Endothelial cell of umbilical vein (primary cell): ENCODE measurements around the gene KATNAL2. TPM values are rescaled to one million over a fixed set of nuclear protein-coding genes. Genes with fewer than 3 reads are reported as not detected.

Experiments
- BruUV-seq: library from RNA; stranded (reverse); fragments of 400-500 nt; replicated peaks from 2 replicates; lab custom pipeline; 2021; lab: Mats Ljungman, UMichigan
- CTCF ChIA-PET: fragments of 300-600, 350-600 bp; sonication (Branson Sonifier 250); formaldehyde crosslinking; loops from one replicate; lab custom pipeline; 2021; ENCODE audit warnings: antibody characterized with exemption, inconsistent platforms; lab: Charles Lee
- POLR2A ChIA-PET: fragments of 300-600, 350-600 bp; sonication (Branson Sonifier 250); formaldehyde crosslinking; loops from one replicate; lab custom pipeline; 2021; ENCODE audit warnings: antibody characterized with exemption, inconsistent platforms; lab: Charles Lee
- DNase-seq: peaks from one replicate; pipeline ENCODE4 v3.0.0-alpha.2; 2011; ENCODE audit warnings: low read depth, low spot score
- FAIRE-seq: peaks from 2 replicates; lab custom pipeline; 2011; peaks lifted over from hg19 to GRCh38; lab: Jason Lieb, UNC
- H2AFZ ChIP-seq: 2 replicates; pipeline ENCODE4 v1.6.0; 2012; ENCODE audit warnings: low read depth, low read length, control low read depth, inconsistent platforms
- H3K27ac ChIP-seq: 2 replicates; pipeline ENCODE4 v1.5.1; 2011; ENCODE audit warnings: low read depth, mild to moderate bottlenecking, control low read depth, low read length, moderate library complexity; ENCODE audit not compliant: insufficient read depth
- H3K27me3 ChIP-seq, 2 experiments: 2 replicates each; pipeline versions ENCODE4 v1.6.0 to v1.6.1; 2011; ENCODE audit warnings: low read length in 2 of 2, mixed read lengths in 1 of 2; ENCODE audit not compliant: control insufficient read depth in 2 of 2, insufficient read depth in 2 of 2
- H3K36me3 ChIP-seq, 2 experiments: 2 replicates in 1 of 2; 3 replicates in 1 of 2; pipeline ENCODE4 v1.5.1; 2011; ENCODE audit warnings: low read length in 2 of 2, mild to moderate bottlenecking in 1 of 2, moderate library complexity in 1 of 2; ENCODE audit not compliant: control insufficient read depth in 2 of 2, insufficient read depth in 2 of 2; ENCODE audit errors: extremely low read depth in 1 of 2
- H3K4me1 ChIP-seq: 3 replicates; pipeline ENCODE4 v1.5.1; 2011; ENCODE audit warnings: mild to moderate bottlenecking, low read length; ENCODE audit not compliant: control insufficient read depth, insufficient read depth; ENCODE audit errors: extremely low read depth
- H3K4me2 ChIP-seq: 2 replicates; pipeline ENCODE4 v1.6.1; 2011; ENCODE audit warnings: low read length, control low read depth, mixed read lengths; ENCODE audit not compliant: insufficient read depth
- H3K4me3 ChIP-seq, 3 experiments: fragments of 200-600 bp in 1 of 3; sonication (generic), shearing (Covaris generic) in 1 of 3; replicated peaks in 1 of 3; 2 replicates each; pipeline ENCODE4 v1.5.1; 2011 to 2016; ENCODE audit warnings: control low read depth in 3 of 3, low read length in 3 of 3, mild to moderate bottlenecking in 2 of 3, inconsistent platforms in 1 of 3, low read depth in 1 of 3, moderate library complexity in 1 of 3; ENCODE audit not compliant: insufficient read depth in 1 of 3
- H3K79me2 ChIP-seq: 2 replicates; pipeline ENCODE4 v1.6.0; 2012; ENCODE audit warnings: low read length, inconsistent platforms; ENCODE audit not compliant: control insufficient read depth, insufficient read depth
- H3K9ac ChIP-seq: replicated peaks from 2 replicates; pipeline ENCODE3; 2011; ENCODE audit warnings: low read length, control low read depth; ENCODE audit not compliant: insufficient read depth; ENCODE audit errors: extremely low read depth
- H3K9me1 ChIP-seq: replicated peaks from 3 replicates; pipeline ENCODE4 v1.6.0; 2011; ENCODE audit warnings: mild to moderate bottlenecking, low read length; ENCODE audit not compliant: control insufficient read depth, insufficient read depth; ENCODE audit errors: extremely low read depth
- H3K9me3 ChIP-seq: replicated peaks from 2 replicates; pipeline ENCODE4 v1.5.1; 2012; ENCODE audit warnings: low read length, inconsistent platforms; ENCODE audit not compliant: control insufficient read depth, insufficient read depth
- H4K20me1 ChIP-seq: replicated peaks from 2 replicates; pipeline ENCODE3; 2011; ENCODE audit warnings: mild to moderate bottlenecking, low read length; ENCODE audit not compliant: control insufficient read depth, insufficient read depth; ENCODE audit errors: extremely low read depth
- CTCF ChIP-seq, 2 donors: IDR thresholded peaks; 1 replicate in 1 of 2; 2 replicates in 1 of 2; pipeline ENCODE4 v1.5.1; 2011; ENCODE audit warnings: low read length in 2 of 2, mild to moderate bottlenecking in 2 of 2, moderate library complexity in 2 of 2, control low read depth in 1 of 2, inconsistent platforms in 1 of 2, low read depth in 1 of 2; ENCODE audit not compliant: insufficient read depth in 1 of 2; ENCODE audit errors: extremely low read depth in 1 of 2
- EZH2 ChIP-seq: IDR thresholded peaks from 2 replicates; pipeline ENCODE4 v1.6.1; 2012; ENCODE audit warnings: borderline replicate concordance, low read depth, mild to moderate bottlenecking, moderate library complexity, low read length, inconsistent platforms; ENCODE audit not compliant: severe bottlenecking
- FOS ChIP-seq: IDR thresholded peaks from 2 replicates; pipeline ENCODE4 v1.6.1; 2011; ENCODE audit warnings: mild to moderate bottlenecking, low read length, moderate library complexity, borderline replicate concordance; ENCODE audit not compliant: insufficient read depth
- GATA2 ChIP-seq: IDR thresholded peaks from 2 replicates; pipeline ENCODE4 v1.7.0; 2011; ENCODE audit warnings: low read depth, mild to moderate bottlenecking, moderate library complexity, mixed read lengths, low read length; ENCODE audit not compliant: insufficient read length, insufficient read depth
- JUN ChIP-seq: IDR thresholded peaks from 2 replicates; pipeline ENCODE4 v1.6.1; 2011; ENCODE audit warnings: borderline replicate concordance, low read depth; ENCODE audit not compliant: insufficient read length, insufficient read depth
- MAX ChIP-seq: IDR thresholded peaks from 2 replicates; pipeline ENCODE4 v1.6.1; 2011; ENCODE audit not compliant: insufficient read depth, insufficient read length
- MYC ChIP-seq: IDR thresholded peaks from one replicate; pipeline ENCODE4 v1.6.1; 2011; ENCODE audit warnings: mild to moderate bottlenecking, low read depth, low read length
- POLR2A ChIP-seq: IDR thresholded peaks from 2 replicates; pipeline ENCODE4 v1.6.1; 2012; ENCODE audit warnings: low read depth, mild to moderate bottlenecking, control low read depth, low read length
- POLR2AphosphoS5 ChIP-seq: IDR thresholded peaks from 2 replicates; pipeline ENCODE4 v1.6.1; 2012; ENCODE audit warnings: low read depth, mild to moderate bottlenecking, control low read depth, low read length, moderate library complexity; ENCODE audit not compliant: insufficient read depth
- dilution Hi-C: fragments of 300-500 bp; cut with MboI; formaldehyde crosslinking; loops from one replicate; pipeline ENCODE4 v1.15.0; 2019; ENCODE audit warnings: low sequenced_read_pairs; ENCODE audit not compliant: extremely low pct_ligation_motif_present
- intact Hi-C: fragments of 100-400 bp; cut with micrococcal nuclease; formaldehyde crosslinking; loops from one replicate; pipeline ENCODE4 v1.10.0; 2022
- polyA plus RNA-seq, 4 experiments: library from polyadenylated mRNA; depleted of rRNA in 3 of 4; stranded (reverse) in 3 of 4; unstranded in 1 of 4; fragments of >200 nt; gene quantifications; 2 replicates each; pipeline versions ENCODE4 v1.2.1 to v1.2.3, GENCODE V29; 2011 to 2012; ENCODE audit warnings: missing spikeins in 1 of 4
- total RNA-seq: library from RNA; stranded (reverse); gene quantifications from 2 replicates; pipeline ENCODE4 v1.2.3, GENCODE V29; 2021

Gene KATNAL2
- total and polyA plus RNA-seq, 2 donors (not counting 3 experiments of a cell fraction or from before 2014, with no cell fraction given): 0.51 to 1.3 TPM

GRCh38 chr18:47075098-47075883 lies 157.9 kb downstream of the KATNAL2 start:
- no peak for TF ChIP-seq EZH2
- TF ChIP-seq MAX: no peak
- FAIRE-seq (no peak), DNase-seq (no peak)
- no peaks in the 10 kb centered on the region for H3K79me2 ChIP-seq
- CTCF ChIA-PET: interaction anchor here (1.2 to 1.5 kb wide), 3 partner anchors 24 to 674 kb away, joined by 3 to 4 read pairs (median 4); no protein-coding TSS in a partner anchor
- no TSS peak for BruUV-seq
- intact Hi-C loops: no loop called here
- no peaks in the 10 kb centered on the region for H3K9me3 ChIP-seq
- H3K4me3 ChIP-seq: no peak overlapping the region
- no peak overlapping the region for H2AFZ ChIP-seq
- no peaks in the 10 kb centered on the region for H3K27me3 ChIP-seq
- no peak overlapping the region for H3K27ac ChIP-seq
- no peaks in the 10 kb centered on the region for H3K9me1 ChIP-seq
- no peaks in the 10 kb centered on the region for H3K4me1 ChIP-seq
- dilution Hi-C loops: no loop called here
- peaks cover 3% of the 10 kb centered on the region for H4K20me1 ChIP-seq
- no peaks in the 10 kb centered on the region for H3K36me3 ChIP-seq
- POLR2A ChIA-PET: no interaction called here
- H3K9ac ChIP-seq: no peak overlapping the region
- no peak overlapping the region for H3K4me2 ChIP-seq

- ChIA-PET CTCF (interaction anchor here (1.4 kb wide), 1 partner anchor 672 kb away, joined by 3 read pairs; no protein-coding TSS in a partner anchor), POLR2A (no interaction called here)
- Histone ChIP-seq H3K4me1 (no peaks in the 10 kb centered on the region), H3K9me3 (no peaks in the 10 kb centered on the region), H2AFZ (no peak overlapping the region), H3K36me3 (no peaks in the 10 kb centered on the region), H3K4me2 (no peak overlapping the region), H3K4me3 (no peak overlapping the region), H3K27ac (no peak overlapping the region), H3K27me3 (no peaks in the 10 kb centered on the region), H3K79me2 (no peaks in the 10 kb centered on the region), H4K20me1 (peaks cover 3% of the 10 kb centered on the region), H3K9me1 (no peaks in the 10 kb centered on the region), H3K9ac (no peak overlapping the region)
- no peak for TF ChIP-seq CTCF (IDR thresholded peaks at IDR 0.05; ENCODE audit: extremely low read depth in 1 of 2, insufficient read depth in 1 of 2, low read depth in 1 of 2, low read length in 2 of 2)
- no peak for TF ChIP-seq MAX
- no peak for TF ChIP-seq MYC
- no peak for TF ChIP-seq POLR2A
- no peak for TF ChIP-seq JUN
- TF ChIP-seq FOS: no peak
- TF ChIP-seq EZH2: no peak
- no peak for TF ChIP-seq POLR2AphosphoS5
- TF ChIP-seq GATA2: no peak
- BruUV-seq: no TSS peak
- FAIRE-seq (no peak), DNase-seq (no peak)
- intact Hi-C loops (no loop called here), dilution Hi-C loops (no loop called here)
Measured at GRCh38 chr18:47077111-47077510, 159.7 kb downstream of the KATNAL2 start.
